ENCODE data around the gene GALNS. TPM values are rescaled to one million over a fixed set of nuclear protein-coding genes. Genes with fewer than 3 reads are reported as not detected.
A peak's percentile ranks its signal among the peaks of the same experiment; 100 is the strongest.

The GALNS gene
- total RNA-seq, 4 donors from 2014 or later, result 45.7 to 101 (median 75.6) TPM

DNA sequence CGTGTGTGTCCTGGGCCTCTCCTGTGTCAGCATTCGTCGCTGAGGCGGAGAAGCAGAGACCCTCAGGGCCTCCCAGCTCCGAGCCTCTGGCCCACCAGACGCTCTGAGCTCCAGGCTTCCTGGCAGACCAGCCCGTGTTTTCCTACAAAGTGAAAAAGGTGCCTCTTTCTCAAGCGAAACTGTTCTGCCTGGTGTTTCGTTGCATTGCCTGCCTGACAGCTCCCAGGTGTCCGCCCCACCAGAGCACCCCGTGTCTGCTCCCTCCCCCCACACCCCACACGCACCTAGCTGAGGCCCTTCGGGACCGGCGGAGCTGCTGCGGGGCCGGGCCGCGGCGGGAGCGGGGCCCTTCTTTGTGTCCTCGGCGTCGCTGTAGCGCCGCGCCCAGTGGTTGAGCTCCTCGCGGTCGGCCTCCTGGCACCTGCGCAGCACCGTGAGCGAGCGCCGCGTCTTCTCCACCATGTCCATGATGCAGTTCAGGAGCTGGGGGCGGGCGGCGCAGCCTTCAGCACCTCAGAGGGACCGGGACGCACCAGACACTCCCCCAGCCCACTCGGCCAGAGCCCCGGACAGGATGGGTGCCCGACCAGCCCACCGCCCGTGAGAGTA, 24.4 kb upstream of the GALNS start:
- TF ChIP-seq EP300 (IDR thresholded peaks at IDR 0.05; ENCODE audit: low read depth), result no peak
- TF ChIP-seq, protein P1, sequence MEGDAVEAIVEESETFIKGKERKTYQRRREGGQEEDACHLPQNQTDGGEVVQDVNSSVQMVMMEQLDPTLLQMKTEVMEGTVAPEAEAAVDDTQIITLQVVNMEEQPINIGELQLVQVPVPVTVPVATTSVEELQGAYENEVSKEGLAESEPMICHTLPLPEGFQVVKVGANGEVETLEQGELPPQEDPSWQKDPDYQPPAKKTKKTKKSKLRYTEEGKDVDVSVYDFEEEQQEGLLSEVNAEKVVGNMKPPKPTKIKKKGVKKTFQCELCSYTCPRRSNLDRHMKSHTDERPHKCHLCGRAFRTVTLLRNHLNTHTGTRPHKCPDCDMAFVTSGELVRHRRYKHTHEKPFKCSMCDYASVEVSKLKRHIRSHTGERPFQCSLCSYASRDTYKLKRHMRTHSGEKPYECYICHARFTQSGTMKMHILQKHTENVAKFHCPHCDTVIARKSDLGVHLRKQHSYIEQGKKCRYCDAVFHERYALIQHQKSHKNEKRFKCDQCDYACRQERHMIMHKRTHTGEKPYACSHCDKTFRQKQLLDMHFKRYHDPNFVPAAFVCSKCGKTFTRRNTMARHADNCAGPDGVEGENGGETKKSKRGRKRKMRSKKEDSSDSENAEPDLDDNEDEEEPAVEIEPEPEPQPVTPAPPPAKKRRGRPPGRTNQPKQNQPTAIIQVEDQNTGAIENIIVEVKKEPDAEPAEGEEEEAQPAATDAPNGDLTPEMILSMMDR (IDR thresholded peaks at IDR 0.05), result no peak
- TF ChIP-seq POLR2AphosphoS5 (IDR thresholded peaks at IDR 0.05), result no peak
- no peak for TF ChIP-seq POLR2A (IDR thresholded peaks at IDR 0.05)
- peak; percentile 36 for DNase-seq
- Histone ChIP-seq H3K4me1 (peaks cover 0 to 17% (median 16%) of the 10 kb centered on the region in 4 donors), H3K27ac (no peak overlapping the region), H3K27me3 (peaks cover 15% of the 10 kb centered on the region), H3K4me3 (peak overlapping the region in 1 of 4 donors; percentile 1), H3K36me3 (no peaks in the 10 kb centered on the region), H3K9me3 (no peaks in the 10 kb centered on the region)
- in situ Hi-C loops (cut with MboI; ENCODE audit: low pct_ligation_motif_present in 1 of 4, low pct_unique_long_range_greater_than_20kb in 1 of 4, low sequenced_read_pairs in 3 of 4), result no loop called here
- 48% methylated on average over 42 of the region's 46 CpGs; no CpG with 5 or more reads in 1 of the 2 donors for WGBS, 2 donors (ENCODE audit: low coverage in 1 of 2)
- intact Hi-C loops (cut with DNase I; ENCODE audit: low total_unique reads), result no loop called here

DNA sequence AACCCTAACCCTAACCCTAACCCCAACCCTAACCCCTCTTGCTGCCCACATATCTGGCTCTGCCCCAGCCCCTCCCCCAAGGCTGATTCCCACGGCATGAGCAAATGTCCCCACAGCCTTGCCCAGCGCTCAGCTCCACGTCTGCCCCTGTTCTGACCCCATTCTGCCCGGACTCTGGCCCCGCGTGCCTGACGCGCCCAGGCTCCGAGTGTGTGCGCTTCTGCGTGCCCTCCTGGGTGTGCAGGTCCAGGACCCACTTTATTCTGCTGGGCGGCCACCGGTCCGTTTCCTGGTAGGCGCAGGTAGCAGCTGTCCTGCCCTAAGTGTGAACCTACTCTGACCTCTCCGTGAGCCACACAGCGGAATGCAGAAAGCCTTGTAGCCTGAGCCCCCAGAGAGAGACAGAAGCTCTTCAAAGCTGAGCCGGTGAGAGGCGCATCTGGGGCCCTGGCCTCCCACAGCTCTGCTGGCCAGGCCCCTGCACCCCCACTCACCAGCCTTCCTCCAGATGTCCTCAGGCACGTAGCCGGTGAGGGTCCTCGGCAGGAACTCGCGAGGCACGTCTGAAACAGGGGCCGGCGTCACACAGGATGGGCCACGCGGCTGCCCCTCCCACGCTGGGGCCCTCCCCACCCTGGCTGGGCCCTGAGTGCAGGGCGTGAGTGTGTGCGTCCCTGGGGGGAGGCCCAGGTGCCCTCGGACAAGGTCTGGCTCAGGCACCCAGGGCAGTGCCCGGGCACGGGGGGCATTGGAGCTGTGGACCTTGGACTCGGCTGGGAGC, 23.7 kb upstream of the GALNS start:
- H3K4me1 ChIP-seq, result peaks cover 0 to 17% (median 15%) of the 10 kb centered on the region in 4 donors
- no peak for DNase-seq
- TF ChIP-seq POLR2AphosphoS5 (IDR thresholded peaks at IDR 0.05), result no peak
- TF ChIP-seq EP300 (IDR thresholded peaks at IDR 0.05; ENCODE audit: low read depth), result no peak
- TF ChIP-seq POLR2A (IDR thresholded peaks at IDR 0.05), result no peak
- H3K4me3 ChIP-seq, result no peak overlapping the region
- no peaks in the 10 kb centered on the region for H3K36me3 ChIP-seq
- H3K27me3 ChIP-seq, result peaks cover 15% of the 10 kb centered on the region
- in situ Hi-C loops (cut with MboI; ENCODE audit: low pct_ligation_motif_present in 1 of 4, low pct_unique_long_range_greater_than_20kb in 1 of 4, low sequenced_read_pairs in 3 of 4), result no loop called here
- WGBS, 2 donors (ENCODE audit: low coverage in 1 of 2), result 45% methylated on average over 34 of the region's 36 CpGs; no CpG with 5 or more reads in 1 of the 2 donors
- intact Hi-C loops (cut with DNase I; ENCODE audit: low total_unique reads), result no loop called here
- H3K27ac ChIP-seq, result no peak overlapping the region
- H3K9me3 ChIP-seq, result no peaks in the 10 kb centered on the region

DNA sequence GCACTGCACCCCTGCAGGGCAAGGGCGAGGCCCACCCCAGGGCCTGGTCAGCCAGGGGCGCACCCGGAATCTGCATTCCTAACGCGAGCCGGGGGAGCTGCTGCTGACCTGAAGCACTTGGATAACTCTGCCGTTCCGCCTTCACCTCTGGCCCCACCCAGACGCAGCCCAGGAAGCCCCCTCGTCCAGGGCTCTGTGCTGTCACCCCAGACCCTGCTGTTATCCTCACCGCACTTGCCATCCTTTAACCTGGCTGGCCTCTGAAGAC, 23.0 kb upstream of the GALNS start:
- H3K36me3 ChIP-seq, result no peaks in the 10 kb centered on the region

DNA sequence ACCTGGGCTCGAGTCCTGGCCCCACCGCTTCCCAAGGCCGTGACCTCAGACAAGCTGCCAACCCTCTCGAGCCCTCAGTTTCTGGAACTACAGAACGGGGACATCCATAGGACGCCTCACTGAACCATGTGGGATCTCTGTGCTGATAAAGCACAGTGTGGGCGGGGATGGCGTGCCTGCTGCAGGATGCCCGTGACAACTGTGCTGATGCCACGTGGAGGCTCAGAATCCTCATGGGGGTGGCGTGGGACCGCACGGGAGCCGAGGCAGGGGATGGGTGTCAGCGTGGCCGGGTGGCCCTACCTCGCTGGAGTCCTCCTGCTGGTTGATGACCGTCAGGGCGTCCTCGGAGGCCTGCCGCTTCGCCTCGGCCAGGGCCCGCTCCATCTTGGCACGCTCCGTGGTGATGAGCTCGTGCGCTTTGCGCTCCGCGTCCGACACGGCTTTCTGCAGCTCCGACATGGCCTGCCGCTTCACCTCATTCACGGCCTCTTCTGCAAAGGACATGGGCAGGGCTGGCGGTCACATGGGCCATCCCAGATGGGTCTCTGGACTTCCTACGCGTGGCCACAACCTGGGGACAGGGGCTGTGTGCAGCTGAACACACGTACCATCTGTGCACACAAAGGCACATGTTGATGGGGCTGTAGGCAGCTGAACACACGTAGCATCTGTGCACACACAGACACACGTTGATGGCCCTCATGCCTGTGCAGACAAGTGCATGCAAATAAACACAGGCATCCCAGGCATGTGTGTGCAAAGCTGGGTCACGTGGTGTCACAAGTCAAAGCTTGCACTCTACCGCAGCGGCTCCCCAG, 22.4 kb upstream of the GALNS start:
- Histone ChIP-seq H3K4me3 (no peak overlapping the region), H3K27ac (no peak overlapping the region), H3K9me3 (no peaks in the 10 kb centered on the region), H3K27me3 (peaks cover 15% of the 10 kb centered on the region), H3K36me3 (no peaks in the 10 kb centered on the region), H3K4me1 (peaks cover 0 to 17% (median 15%) of the 10 kb centered on the region in 4 donors)
- intact Hi-C loops (cut with DNase I; ENCODE audit: low total_unique reads) (no loop called here), in situ Hi-C loops (cut with MboI; ENCODE audit: low pct_ligation_motif_present in 1 of 4, low pct_unique_long_range_greater_than_20kb in 1 of 4, low sequenced_read_pairs in 3 of 4) (no loop called here)
- no peak for TF ChIP-seq POLR2AphosphoS5 (IDR thresholded peaks at IDR 0.05)
- TF ChIP-seq, protein P1 (IDR thresholded peaks at IDR 0.05), result no peak
- no peak for TF ChIP-seq EP300 (IDR thresholded peaks at IDR 0.05; ENCODE audit: low read depth)
- no peak for TF ChIP-seq POLR2A (IDR thresholded peaks at IDR 0.05)
- 82 to 95% methylated on average over 16 to 45 of the region's 45 CpGs for WGBS, 2 donors (ENCODE audit: low coverage in 1 of 2)
- DNase-seq, result no peak

More for the DNA sequence above, 23.0 kb upstream of the GALNS start:
- intact Hi-C loops (cut with DNase I; ENCODE audit: low total_unique reads), result no loop called here
- 70% methylated on average over 11 of the region's 11 CpGs; no CpG with 5 or more reads in 1 of the 2 donors for WGBS, 2 donors (ENCODE audit: low coverage in 1 of 2)
- no peak for TF ChIP-seq EP300 (IDR thresholded peaks at IDR 0.05; ENCODE audit: low read depth)
- TF ChIP-seq POLR2A (IDR thresholded peaks at IDR 0.05), result no peak
- TF ChIP-seq POLR2AphosphoS5 (IDR thresholded peaks at IDR 0.05), result no peak
- TF ChIP-seq, protein P1 (IDR thresholded peaks at IDR 0.05), result no peak
- in situ Hi-C loops (cut with MboI; ENCODE audit: low pct_ligation_motif_present in 1 of 4, low pct_unique_long_range_greater_than_20kb in 1 of 4, low sequenced_read_pairs in 3 of 4), result no loop called here
- no peak for DNase-seq
- H3K27ac ChIP-seq, result no peak overlapping the region
- no peaks in the 10 kb centered on the region for H3K9me3 ChIP-seq
- H3K4me3 ChIP-seq, result no peak overlapping the region
- H3K4me1 ChIP-seq, result peaks cover 0 to 17% (median 15%) of the 10 kb centered on the region in 4 donors
- peaks cover 15% of the 10 kb centered on the region for H3K27me3 ChIP-seq
